Measurements from ENCODE around the gene ITGA3.
"Not testable (repeated sequence)": the region's sequence is repeated elsewhere in the genome, so short reads cannot be mapped to it uniquely, and the experiment has no call there.

The ITGA3 gene

GRCh38 chr17:50035945-50036344 lies 20.0 kb upstream of the ITGA3 start:
- DNase-seq: no peak

GRCh38 chr17:50036455-50037261 lies 19.3 kb upstream of the ITGA3 start:
- DNase-seq: no peak

- no peak for DNase-seq
These were observed 18.4 kb upstream of the ITGA3 start for GRCh38 chr17:50037321-50038107.

- no peak for DNase-seq
These were observed 16.9 kb upstream of the ITGA3 start for GRCh38 chr17:50039058-50039457.

- DNase-seq: not testable (repeated sequence)
These were observed 15.4 kb upstream of the ITGA3 start for GRCh38 chr17:50040496-50040895.

GRCh38 chr17:50042211-50042610 lies 13.7 kb upstream of the ITGA3 start:
- no peak for DNase-seq

- DNase-seq: no peak
These were observed 12.4 kb upstream of the ITGA3 start for GRCh38 chr17:50043290-50044148.

- DNase-seq: no peak
These were observed 11.4 kb upstream of the ITGA3 start for GRCh38 chr17:50044483-50044882.

- DNase-seq: no peak
These were observed 10.8 kb upstream of the ITGA3 start for GRCh38 chr17:50045154-50045553.

GRCh38 chr17:50046179-50046578 lies 9.7 kb upstream of the ITGA3 start:
- DNase-seq: no peak

- no peak for DNase-seq
These were observed 9.2 kb upstream of the ITGA3 start for GRCh38 chr17:50046667-50047066.

- DNase-seq: no peak
These were observed 8.8 kb upstream of the ITGA3 start for GRCh38 chr17:50047083-50047482.

- no peak for DNase-seq
These were observed 8.3 kb upstream of the ITGA3 start for GRCh38 chr17:50047488-50048126.

- no peak for DNase-seq
These were observed 7.7 kb upstream of the ITGA3 start for GRCh38 chr17:50048146-50048720.

- no peak for DNase-seq
These were observed 6.9 kb upstream of the ITGA3 start for GRCh38 chr17:50048988-50049387.

GRCh38 chr17:50049636-50050035 lies 6.3 kb upstream of the ITGA3 start:
- DNase-seq: no peak

GRCh38 chr17:50050431-50051032 lies 5.4 kb upstream of the ITGA3 start:
- DNase-seq: no peak

GRCh38 chr17:50051082-50051576 lies 4.8 kb upstream of the ITGA3 start:
- no peak for DNase-seq

GRCh38 chr17:50051606-50052005 lies 4.3 kb upstream of the ITGA3 start:
- no peak for DNase-seq

- DNase-seq: no peak
These were observed 3.6 kb upstream of the ITGA3 start for GRCh38 chr17:50052241-50052796.
